Measurements from ENCODE around the gene ADAMTS14. TPM values are rescaled to one million over a fixed set of nuclear protein-coding genes. Genes with fewer than 3 reads are reported as not detected.
A peak's percentile ranks its signal among the peaks of the same experiment; 100 is the strongest.

Gene ADAMTS14
- total RNA-seq, 2 experiments from 2014 or later, result not detected

GRCh38 chr10:70714951-70715350 lies 42.6 kb downstream of the ADAMTS14 start:
- intact Hi-C loops (cut with DNase I, micrococcal nuclease), result no loop called here
- Mint-ChIP-seq H3K4me1 (ENCODE audit: low read depth) (no peaks in the 10 kb centered on the region), H3K36me3 (ENCODE audit: low read depth) (no peaks in the 10 kb centered on the region), H3K9me3 (no peaks in the 10 kb centered on the region), H3K27me3 (no peaks in the 10 kb centered on the region), H3K27ac (no peak overlapping the region), H3K4me3 (no peak overlapping the region)
- CTCF ChIA-PET, result no interaction called here
- POLR2A ChIA-PET, result no interaction called here
- no peaks in the 10 kb centered on the region for H3K9me3 ChIP-seq (ENCODE audit: control insufficient read depth in 1 of 2, insufficient read depth in 1 of 2, low read length in 2 of 2)
- H3K27ac ChIP-seq (ENCODE audit: low read depth in 1 of 2, low read length in 2 of 2), result no peak overlapping the region
- no peaks in the 10 kb centered on the region for H3K4me1 ChIP-seq (ENCODE audit: insufficient read depth, low read length)
- no peak for TF ChIP-seq CTCF (IDR thresholded peaks at IDR 0.05)
- H3K27me3 ChIP-seq (ENCODE audit: control insufficient read depth in 1 of 2, insufficient read depth in 2 of 2, low read length in 2 of 2), result no peaks in the 10 kb centered on the region
- DNase-seq (no peak), ATAC-seq (ENCODE audit: poor library complexity) (no peak)
- H3K4me3 ChIP-seq (ENCODE audit: low read length), result no peak overlapping the region
- no peaks in the 10 kb centered on the region for H3K36me3 ChIP-seq (ENCODE audit: insufficient read depth, low read length)

- no peak overlapping the region for H3K27ac ChIP-seq (ENCODE audit: low read depth in 1 of 2, low read length in 2 of 2)
- POLR2A ChIA-PET, result no interaction called here
- ATAC-seq (ENCODE audit: poor library complexity) (no peak), DNase-seq (peak in 3 of 14 experiments; percentile 1 to 44 (median 26))
- CTCF ChIA-PET, result no interaction called here
- H3K36me3 ChIP-seq (ENCODE audit: insufficient read depth, low read length), result no peaks in the 10 kb centered on the region
- H3K27me3 Mint-ChIP-seq, result no peaks in the 10 kb centered on the region
- H3K9me3 ChIP-seq (ENCODE audit: control insufficient read depth in 1 of 2, insufficient read depth in 1 of 2, low read length in 2 of 2), result no peaks in the 10 kb centered on the region
- intact Hi-C loops (cut with DNase I, micrococcal nuclease), result no loop called here
- no peaks in the 10 kb centered on the region for H3K36me3 Mint-ChIP-seq (ENCODE audit: low read depth)
- no peak overlapping the region for H3K27ac Mint-ChIP-seq
- no peaks in the 10 kb centered on the region for H3K9me3 Mint-ChIP-seq
- TF ChIP-seq CTCF (IDR thresholded peaks at IDR 0.05), result no peak
- no peak overlapping the region for H3K4me3 ChIP-seq (ENCODE audit: low read length)
- no peak overlapping the region for H3K4me3 Mint-ChIP-seq
- H3K4me1 Mint-ChIP-seq (ENCODE audit: low read depth), result no peaks in the 10 kb centered on the region
- no peaks in the 10 kb centered on the region for H3K27me3 ChIP-seq (ENCODE audit: control insufficient read depth in 1 of 2, insufficient read depth in 2 of 2, low read length in 2 of 2)
- no peaks in the 10 kb centered on the region for H3K4me1 ChIP-seq (ENCODE audit: insufficient read depth, low read length)
These were observed 43.8 kb downstream of the ADAMTS14 start for GRCh38 chr10:70715853-70716795.

- CTCF ChIA-PET, result no interaction called here
- no peak for TF ChIP-seq CTCF (IDR thresholded peaks at IDR 0.05)
- no peaks in the 10 kb centered on the region for H3K4me1 Mint-ChIP-seq (ENCODE audit: low read depth)
These were observed 50.6 kb downstream of the ADAMTS14 start for GRCh38 chr10:70722820-70723424.

More at GRCh38 chr10:70722820-70723424, 50.6 kb downstream of the ADAMTS14 start:
- Histone ChIP-seq H3K9me3 (ENCODE audit: control insufficient read depth in 1 of 2, insufficient read depth in 1 of 2, low read length in 2 of 2) (no peaks in the 10 kb centered on the region), H3K27me3 (ENCODE audit: control insufficient read depth in 1 of 2, insufficient read depth in 2 of 2, low read length in 2 of 2) (no peaks in the 10 kb centered on the region), H3K4me3 (ENCODE audit: low read length) (no peak overlapping the region), H3K27ac (ENCODE audit: low read depth in 1 of 2, low read length in 2 of 2) (no peak overlapping the region), H3K36me3 (ENCODE audit: insufficient read depth, low read length) (no peaks in the 10 kb centered on the region), H3K4me1 (ENCODE audit: insufficient read depth, low read length) (no peaks in the 10 kb centered on the region)
- DNase-seq (no peak), ATAC-seq (ENCODE audit: poor library complexity) (no peak)
- H3K9me3 Mint-ChIP-seq, result no peaks in the 10 kb centered on the region
- intact Hi-C loops (cut with DNase I, micrococcal nuclease), result no loop called here
- H3K27ac Mint-ChIP-seq, result no peak overlapping the region
- no peaks in the 10 kb centered on the region for H3K36me3 Mint-ChIP-seq (ENCODE audit: low read depth)
- no peaks in the 10 kb centered on the region for H3K27me3 Mint-ChIP-seq
- no peak overlapping the region for H3K4me3 Mint-ChIP-seq
- POLR2A ChIA-PET, result no interaction called here
